Prostate gland (tissue), 2 donors: ENCODE results near the gene CCR2. TPM values are rescaled to one million over a fixed set of nuclear protein-coding genes. Genes with fewer than 3 reads are reported as not detected.

Experiments
- DNase-seq: peaks from one replicate; pipeline ENCODE4 v3.0.0-alpha.2; 2019; ENCODE audit warnings: low spot score
- H3K27ac ChIP-seq, 2 donors: fragments of 200-600 bp; sonication (generic); 2 replicates each; pipeline ENCODE4 v1.5.1; 2017 to 2019
- H3K27me3 ChIP-seq: fragments of 200-600 bp; sonication (generic); replicated peaks from 2 replicates; pipeline ENCODE4 v1.5.1; 2019; ENCODE audit not compliant: insufficient read depth
- H3K36me3 ChIP-seq, 2 donors: fragments of 200-600 bp; sonication (generic); 1 replicate in 1 of 2; 2 replicates in 1 of 2; pipeline versions ENCODE4 v1.5.1 to v1.8.1; 2017 to 2019
- H3K4me1 ChIP-seq: fragments of 200-600 bp; sonication (generic); replicated peaks from 2 replicates; pipeline ENCODE4 v1.5.1; 2019
- H3K4me3 ChIP-seq, 2 donors: fragments of 200-600 bp; sonication (generic); 2 replicates each; pipeline ENCODE4 v1.5.1; 2017 to 2019
- H3K9me3 ChIP-seq: fragments of 200-600 bp; sonication (generic); 2 replicates; pipeline ENCODE4 v1.5.1; 2017
- CTCF ChIP-seq, 4 experiments: fragments of 200-600 bp in 2 of 4; fragments of 450-650 bp in 2 of 4; sonication (generic) in 2 of 4; IDR thresholded peaks; 1 replicate in 3 of 4; 2 replicates in 1 of 4; pipeline ENCODE4 v1.5.1; 2016 to 2019; ENCODE audit warnings: antibody characterized with exemption in 4 of 4, mild to moderate bottlenecking in 2 of 4, moderate library complexity in 2 of 4
- POLR2A ChIP-seq: fragments of 450-650 bp; IDR thresholded peaks from one replicate; pipeline ENCODE4 v1.6.1; 2016; ENCODE audit warnings: antibody characterized with exemption, mild to moderate bottlenecking
- POLR2AphosphoS5 ChIP-seq: sonication (generic); formaldehyde crosslinking; IDR thresholded peaks from one replicate; pipeline ENCODE4 v1.6.1; 2017; ENCODE audit warnings: antibody characterized with exemption
- WGBS: methylation state at CpG from one replicate; pipeline ENCODE4 v1.1.5; 2018; 5-methylcytosine and 5-hydroxymethylcytosine counted together
- intact Hi-C: fragments of 100-400 bp; cut with DNase I; formaldehyde crosslinking; loops from one replicate; pipeline ENCODE4 v1.14.2; 2022
- total RNA-seq, 2 donors: library from RNA; depleted of rRNA; stranded (reverse); fragments of >200 nt; gene quantifications; one replicate each; pipeline ENCODE4 v1.1.0, GENCODE V29; 2016

Gene CCR2
- total RNA-seq, 2 donors from 2014 or later, result 1.0 to 6.5 TPM

DNA sequence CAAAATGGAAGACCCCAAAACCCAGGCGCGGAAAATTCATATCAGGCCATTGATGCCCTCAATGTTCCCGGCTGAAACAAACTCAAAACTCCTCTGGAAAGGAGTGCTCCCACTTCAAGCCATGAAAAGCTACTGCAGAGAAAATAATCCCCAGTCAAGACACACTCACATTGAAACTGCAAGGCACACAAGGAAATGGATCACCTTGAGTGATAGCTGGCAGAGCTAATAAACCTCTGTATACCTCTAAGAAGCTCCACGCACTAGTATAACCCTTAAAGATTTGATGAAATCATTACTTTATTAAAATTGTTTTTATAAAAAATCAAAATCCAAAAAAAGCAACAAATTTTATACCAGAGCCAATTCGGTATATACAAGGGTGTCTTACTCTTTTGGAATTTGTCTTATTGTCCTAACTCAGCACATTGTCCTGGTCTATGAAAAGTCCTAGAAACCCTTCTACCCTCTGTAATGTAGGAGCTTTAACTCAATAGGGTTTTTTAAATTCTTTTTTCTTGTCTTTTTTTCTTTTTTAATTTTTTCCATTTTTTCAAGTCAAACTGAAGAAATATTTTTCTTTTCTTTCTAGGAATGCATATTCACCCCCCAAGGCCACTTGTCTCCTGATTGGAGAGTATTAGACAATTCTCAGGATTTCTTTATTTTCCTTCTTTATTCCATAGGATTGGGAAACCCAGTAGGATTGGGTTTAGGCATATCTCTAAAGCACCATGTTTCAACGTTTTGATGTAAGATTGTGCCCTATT is 44.5 kb downstream of the CCR2 start:
- WGBS, result 91% methylated on average over 6 of the region's 6 CpGs
- Histone ChIP-seq H3K27ac (no peak overlapping the region), H3K4me1 (no peaks in the 10 kb centered on the region), H3K4me3 (no peak overlapping the region), H3K36me3 (no peaks in the 10 kb centered on the region), H3K27me3 (no peaks in the 10 kb centered on the region), H3K9me3 (no peaks in the 10 kb centered on the region)
- intact Hi-C loops, result no loop called here
- TF ChIP-seq POLR2AphosphoS5 (no peak), POLR2A (no peak), CTCF (IDR thresholded peaks at IDR 0.05) (no peak)
- no peak for DNase-seq

GRCh38 chr3:46399098-46399497 is 45.2 kb downstream of the CCR2 start:
- Histone ChIP-seq H3K27me3 (no peaks in the 10 kb centered on the region), H3K9me3 (no peaks in the 10 kb centered on the region), H3K4me1 (no peaks in the 10 kb centered on the region), H3K27ac (no peak overlapping the region), H3K4me3 (no peak overlapping the region), H3K36me3 (no peaks in the 10 kb centered on the region)
- 75% methylated on average over 2 of the region's 2 CpGs for WGBS
- intact Hi-C loops, result no loop called here
- DNase-seq, result no peak
- no peak for TF ChIP-seq CTCF (IDR thresholded peaks at IDR 0.05)

GRCh38 chr3:46399557-46399956 is 45.6 kb downstream of the CCR2 start:
- TF ChIP-seq CTCF (IDR thresholded peaks at IDR 0.05) (no peak), POLR2AphosphoS5 (no peak), POLR2A (no peak)
- no peaks in the 10 kb centered on the region for H3K27me3 ChIP-seq
- DNase-seq, result no peak
- 72% methylated on average over 2 of the region's 2 CpGs for WGBS
- intact Hi-C loops, result no loop called here
- no peaks in the 10 kb centered on the region for H3K4me1 ChIP-seq
- H3K9me3 ChIP-seq, result no peaks in the 10 kb centered on the region
- no peaks in the 10 kb centered on the region for H3K36me3 ChIP-seq
- no peak overlapping the region for H3K4me3 ChIP-seq
- H3K27ac ChIP-seq, result no peak overlapping the region

DNA sequence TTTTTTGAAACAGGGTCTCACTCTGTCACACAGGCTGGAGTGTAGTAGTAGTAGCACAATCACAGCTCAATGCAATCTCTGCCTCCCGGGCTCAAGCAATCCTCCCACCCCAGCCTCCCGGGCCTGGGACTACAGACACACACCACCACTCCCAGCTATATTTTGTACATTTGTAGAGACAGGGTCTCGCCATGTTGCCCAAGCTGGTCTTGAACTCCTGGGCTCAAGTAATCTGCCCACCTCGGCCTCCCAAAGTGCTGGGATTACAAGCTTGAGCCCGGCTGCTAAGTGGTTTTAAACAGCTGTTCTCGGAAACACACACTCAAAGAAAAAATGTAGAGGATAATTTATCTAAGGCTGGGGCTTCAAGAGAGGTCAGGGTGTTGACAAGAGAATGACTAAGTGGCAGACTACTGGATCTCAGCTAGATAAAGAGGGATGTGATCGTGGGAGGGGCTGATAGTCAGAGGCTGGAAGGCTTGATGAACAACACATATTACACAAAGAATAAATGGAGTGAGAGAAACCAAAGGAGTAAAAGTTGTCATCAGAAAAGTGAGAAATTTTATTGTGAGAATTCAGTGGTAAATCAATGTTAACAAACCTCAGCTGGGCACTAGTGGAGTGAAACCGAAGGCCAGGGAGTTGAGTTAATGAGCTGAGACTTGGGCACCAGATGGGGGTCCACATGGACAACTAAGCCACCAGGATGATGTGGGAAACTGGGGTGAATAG is 46.3 kb downstream of the CCR2 start:
- WGBS, result 84% methylated on average over 8 of the region's 8 CpGs
- TF ChIP-seq CTCF (IDR thresholded peaks at IDR 0.05), result no peak
- TF ChIP-seq POLR2AphosphoS5, result no peak
- TF ChIP-seq POLR2A, result no peak
- intact Hi-C loops, result no loop called here
- no peak overlapping the region for H3K4me3 ChIP-seq
- DNase-seq, result no peak
- no peaks in the 10 kb centered on the region for H3K9me3 ChIP-seq
- H3K27me3 ChIP-seq, result no peaks in the 10 kb centered on the region
- H3K27ac ChIP-seq, result no peak overlapping the region
- no peaks in the 10 kb centered on the region for H3K4me1 ChIP-seq
- H3K36me3 ChIP-seq, result no peaks in the 10 kb centered on the region

GRCh38 chr3:46400846-46401245 is 46.9 kb downstream of the CCR2 start:
- whole genome bisulfite sequencing, result 91% methylated on average over 5 of the region's 5 CpGs
- intact Hi-C loops, result no loop called here

More at GRCh38 chr3:46400846-46401245, 46.9 kb downstream of the CCR2 start:
- Histone ChIP-seq H3K27me3 (no peaks in the 10 kb centered on the region), H3K4me3 (no peak overlapping the region), H3K36me3 (no peaks in the 10 kb centered on the region), H3K27ac (no peak overlapping the region), H3K9me3 (no peaks in the 10 kb centered on the region), H3K4me1 (peaks cover 2% of the 10 kb centered on the region)
- no peak for TF ChIP-seq CTCF (IDR thresholded peaks at IDR 0.05)
- TF ChIP-seq POLR2A, result no peak
- no peak for TF ChIP-seq POLR2AphosphoS5
- DNase-seq, result no peak
